Measurements from ENCODE around the gene UBAC2. TPM values are rescaled to one million over a fixed set of nuclear protein-coding genes. Genes with fewer than 3 reads are reported as not detected.
A peak's percentile ranks its signal among the peaks of the same experiment; 100 is the strongest.

The UBAC2 gene
- total and polyA plus RNA-seq, 9 donors = 38.7 to 87.5 (median 48.0) TPM

DNA sequence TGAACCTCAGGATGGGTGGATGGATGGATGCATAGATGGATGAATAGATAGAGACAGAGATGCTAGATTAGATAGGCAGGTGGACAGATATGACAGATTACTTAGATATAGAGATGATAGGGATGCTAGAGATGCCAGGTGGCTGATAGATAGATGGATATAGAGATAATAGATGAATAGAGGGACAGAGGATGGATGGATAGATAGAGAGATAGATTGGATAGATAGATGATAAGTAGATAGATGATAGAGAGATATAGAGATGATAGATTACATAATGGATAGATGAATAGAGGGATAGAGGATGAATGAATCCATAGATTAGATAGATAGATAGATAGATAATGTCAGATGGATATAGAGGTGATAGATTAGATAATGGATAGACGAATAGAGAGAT is 212.2 kb downstream of the UBAC2 start:
- no peak for DNase-seq
- Histone ChIP-seq H3K27me3 (no peaks in the 10 kb centered on the region), H3K4me3 (no peak overlapping the region), H3K9me3 (no peaks in the 10 kb centered on the region), H3K36me3 (no peaks in the 10 kb centered on the region), H3K4me1 (ENCODE audit: insufficient read depth) (peaks cover 13% of the 10 kb centered on the region), H3K27ac (no peak overlapping the region)
- intact Hi-C loops (cut with DNase I) = no loop called here
- TF ChIP-seq EP300 (IDR thresholded peaks at IDR 0.05) = no peak
- TF ChIP-seq, protein P1, sequence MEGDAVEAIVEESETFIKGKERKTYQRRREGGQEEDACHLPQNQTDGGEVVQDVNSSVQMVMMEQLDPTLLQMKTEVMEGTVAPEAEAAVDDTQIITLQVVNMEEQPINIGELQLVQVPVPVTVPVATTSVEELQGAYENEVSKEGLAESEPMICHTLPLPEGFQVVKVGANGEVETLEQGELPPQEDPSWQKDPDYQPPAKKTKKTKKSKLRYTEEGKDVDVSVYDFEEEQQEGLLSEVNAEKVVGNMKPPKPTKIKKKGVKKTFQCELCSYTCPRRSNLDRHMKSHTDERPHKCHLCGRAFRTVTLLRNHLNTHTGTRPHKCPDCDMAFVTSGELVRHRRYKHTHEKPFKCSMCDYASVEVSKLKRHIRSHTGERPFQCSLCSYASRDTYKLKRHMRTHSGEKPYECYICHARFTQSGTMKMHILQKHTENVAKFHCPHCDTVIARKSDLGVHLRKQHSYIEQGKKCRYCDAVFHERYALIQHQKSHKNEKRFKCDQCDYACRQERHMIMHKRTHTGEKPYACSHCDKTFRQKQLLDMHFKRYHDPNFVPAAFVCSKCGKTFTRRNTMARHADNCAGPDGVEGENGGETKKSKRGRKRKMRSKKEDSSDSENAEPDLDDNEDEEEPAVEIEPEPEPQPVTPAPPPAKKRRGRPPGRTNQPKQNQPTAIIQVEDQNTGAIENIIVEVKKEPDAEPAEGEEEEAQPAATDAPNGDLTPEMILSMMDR (IDR thresholded peaks at IDR 0.05) = no peak
- no peak for TF ChIP-seq POLR2A (IDR thresholded peaks at IDR 0.05)
- WGBS, 3 donors = 16 to 58% (median 25%) methylated on average over 1 of the region's 1 CpG

GRCh38 chr13:99414048-99414995 is 213.7 kb downstream of the UBAC2 start:
- Histone ChIP-seq H3K4me3 (no peak overlapping the region), H3K27me3 (no peaks in the 10 kb centered on the region), H3K27ac (peak overlapping the region; percentile 52 to 61), H3K36me3 (no peaks in the 10 kb centered on the region), H3K9me3 (no peaks in the 10 kb centered on the region), H3K4me1 (ENCODE audit: insufficient read depth) (peaks cover 11% of the 10 kb centered on the region)
- WGBS, 3 donors = 55 to 65% (median 62%) methylated on average over 15 of the region's 15 CpGs
- intact Hi-C loops (cut with DNase I) = no loop called here
- TF ChIP-seq EP300 (IDR thresholded peaks at IDR 0.05) (no peak), POLR2A (IDR thresholded peaks at IDR 0.05) (no peak)
- TF ChIP-seq, protein P1 (IDR thresholded peaks at IDR 0.05) = no peak
- DNase-seq = no peak

DNA sequence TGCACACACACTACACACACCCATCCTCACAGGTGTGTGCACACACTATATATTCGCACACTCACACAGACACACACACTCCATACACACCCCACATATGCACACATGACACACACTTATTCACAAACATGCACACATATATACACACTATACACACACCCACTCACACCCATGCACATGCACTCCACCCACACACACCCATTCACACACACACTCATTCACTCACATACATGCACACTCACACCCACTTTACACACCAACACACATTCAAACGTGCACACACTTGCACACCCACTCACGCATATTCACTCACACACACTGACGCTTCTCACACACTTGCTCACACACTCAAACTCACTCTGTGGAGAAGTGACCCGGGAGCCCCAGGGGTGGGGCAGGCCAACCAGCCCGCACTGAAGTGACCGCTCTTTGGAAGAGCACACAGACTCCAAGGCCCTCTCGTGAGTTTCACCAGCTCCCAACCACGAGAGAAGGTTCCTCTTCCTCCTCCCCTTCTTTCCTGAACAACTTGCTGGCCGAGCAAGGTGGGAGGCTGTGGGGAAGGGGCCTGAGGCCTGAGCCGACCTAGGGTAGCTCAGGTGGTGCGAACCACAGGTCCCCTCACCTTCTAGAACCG is 214.5 kb downstream of the UBAC2 start:
- no peaks in the 10 kb centered on the region for H3K36me3 ChIP-seq
- intact Hi-C loops (cut with DNase I) = no loop called here
- H3K9me3 ChIP-seq = no peaks in the 10 kb centered on the region
- no peak overlapping the region for H3K4me3 ChIP-seq
- no peak overlapping the region for H3K27ac ChIP-seq
- H3K27me3 ChIP-seq = no peaks in the 10 kb centered on the region
- WGBS, 3 donors = 89 to 93% (median 92%) methylated on average over 13 of the region's 13 CpGs
- peaks cover 11% of the 10 kb centered on the region for H3K4me1 ChIP-seq (ENCODE audit: insufficient read depth)
- DNase-seq = peak in 1 of 5 donors; percentile 10
- TF ChIP-seq POLR2A (IDR thresholded peaks at IDR 0.05) (no peak), EP300 (IDR thresholded peaks at IDR 0.05) (no peak)
- TF ChIP-seq, protein P1 (IDR thresholded peaks at IDR 0.05) = no peak

DNA sequence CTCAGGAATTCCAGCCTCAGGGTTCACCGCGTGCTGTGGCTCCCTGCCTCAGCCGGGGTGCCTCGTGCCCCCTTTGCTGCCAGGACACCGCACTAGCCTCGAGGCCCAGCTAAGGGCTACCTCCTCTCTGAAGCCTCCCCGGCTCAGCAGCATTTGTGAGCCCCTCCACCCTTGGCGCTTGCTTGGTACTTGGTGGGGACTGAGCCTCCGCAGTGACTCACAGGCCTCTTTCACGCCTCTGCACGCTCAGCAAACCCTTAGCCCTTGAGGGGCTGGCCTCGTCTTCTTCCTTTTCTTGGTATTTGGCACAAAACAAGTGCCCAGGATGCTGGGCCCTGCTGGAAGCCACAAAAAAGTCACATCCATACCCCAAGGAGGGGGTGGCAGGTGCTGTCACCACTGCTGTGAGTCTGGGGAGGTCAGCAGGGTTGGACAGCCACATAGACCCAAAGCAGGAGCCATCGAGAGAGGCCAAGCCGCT is 215.2 kb downstream of the UBAC2 start:
- intact Hi-C loops (cut with DNase I) = no loop called here
- no peaks in the 10 kb centered on the region for H3K9me3 ChIP-seq
- no peak for TF ChIP-seq POLR2A (IDR thresholded peaks at IDR 0.05)
- TF ChIP-seq EP300 (IDR thresholded peaks at IDR 0.05) = no peak
- TF ChIP-seq, protein P1 (IDR thresholded peaks at IDR 0.05) = no peak
- no peak overlapping the region for H3K4me3 ChIP-seq
- peaks cover 9% of the 10 kb centered on the region for H3K4me1 ChIP-seq (ENCODE audit: insufficient read depth)
- DNase-seq = peak in 1 of 5 donors; percentile 28
- no peaks in the 10 kb centered on the region for H3K27me3 ChIP-seq
- H3K36me3 ChIP-seq = no peaks in the 10 kb centered on the region
- H3K27ac ChIP-seq = no peak overlapping the region
- 95 to 98% (median 98%) methylated on average over 14 of the region's 14 CpGs for WGBS, 3 donors
